ENCODE measurements around the gene TMEM231.
"Not testable (repeated sequence)": the region's sequence is repeated elsewhere in the genome, so short reads cannot be mapped to it uniquely, and the experiment has no call there.

TMEM231 gene, protein sequence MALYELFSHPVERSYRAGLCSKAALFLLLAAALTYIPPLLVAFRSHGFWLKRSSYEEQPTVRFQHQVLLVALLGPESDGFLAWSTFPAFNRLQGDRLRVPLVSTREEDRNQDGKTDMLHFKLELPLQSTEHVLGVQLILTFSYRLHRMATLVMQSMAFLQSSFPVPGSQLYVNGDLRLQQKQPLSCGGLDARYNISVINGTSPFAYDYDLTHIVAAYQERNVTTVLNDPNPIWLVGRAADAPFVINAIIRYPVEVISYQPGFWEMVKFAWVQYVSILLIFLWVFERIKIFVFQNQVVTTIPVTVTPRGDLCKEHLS

DNA sequence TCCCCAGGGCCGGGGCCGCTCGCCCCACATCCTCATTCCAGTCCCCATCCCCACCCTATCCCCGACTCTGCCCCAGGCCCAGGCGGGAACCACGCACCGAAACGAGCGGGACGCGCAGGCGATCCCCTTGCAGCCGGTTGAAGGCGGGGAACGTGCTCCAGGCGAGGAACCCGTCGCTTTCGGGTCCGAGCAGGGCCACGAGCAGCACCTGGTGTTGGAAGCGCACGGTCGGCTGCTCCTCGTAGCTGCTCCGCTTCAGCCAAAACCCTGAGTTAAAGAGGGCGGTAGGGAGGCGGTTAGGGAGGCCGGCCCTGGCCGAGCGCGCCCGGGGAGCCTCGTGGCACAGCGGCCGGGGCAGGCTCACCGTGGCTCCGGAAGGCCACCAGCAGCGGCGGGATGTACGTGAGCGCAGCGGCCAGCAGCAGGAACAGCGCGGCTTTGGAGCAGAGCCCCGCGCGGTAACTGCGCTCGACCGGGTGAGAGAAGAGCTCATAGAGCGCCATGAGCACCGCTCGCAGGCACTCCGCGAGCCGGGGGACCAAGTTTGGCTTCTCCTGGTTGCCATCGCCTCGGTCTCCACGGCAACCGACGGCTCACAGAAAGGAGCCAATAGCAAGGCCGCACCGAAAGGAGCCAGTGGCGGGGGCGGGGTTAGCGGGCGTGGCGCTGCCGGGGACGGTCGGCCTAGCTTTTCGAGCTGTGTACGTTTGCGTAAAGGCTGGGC lies at the start of gene TMEM231:
Gene TMEM231 (minus strand): TSS at position 546 of the 724 bp plus-strand sequence. CDS start 43 bp downstream, at position 503.
- DNase-seq (ENCODE audit: low read depth, low spot score) = peak; percentile 54
- H3K27ac ChIP-seq = peak within 1 kb of the TSS; percentile 63

DNA sequence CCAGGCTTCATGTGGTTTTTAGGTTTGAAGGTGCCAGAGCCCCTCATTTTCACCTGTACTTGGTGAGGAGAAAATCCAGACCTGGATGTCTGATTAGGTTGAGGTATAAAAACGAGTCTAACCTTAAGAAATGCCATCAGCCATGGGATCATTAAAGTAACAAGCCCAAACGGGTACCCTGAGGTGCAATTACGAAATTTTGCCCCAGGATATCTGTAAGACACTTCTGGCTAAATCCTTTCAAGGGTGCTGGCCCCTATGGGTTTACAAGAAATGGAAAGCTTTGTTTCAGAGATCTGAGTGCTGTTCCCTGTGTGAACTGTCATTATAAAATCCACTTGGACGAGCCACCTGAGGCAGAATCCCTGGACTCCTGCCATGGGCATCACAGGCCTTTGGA lies 47.2 kb upstream of the TMEM231 start:
- no peak for DNase-seq (ENCODE audit: low read depth, low spot score)
- no peak overlapping the region for H3K27ac ChIP-seq

DNA sequence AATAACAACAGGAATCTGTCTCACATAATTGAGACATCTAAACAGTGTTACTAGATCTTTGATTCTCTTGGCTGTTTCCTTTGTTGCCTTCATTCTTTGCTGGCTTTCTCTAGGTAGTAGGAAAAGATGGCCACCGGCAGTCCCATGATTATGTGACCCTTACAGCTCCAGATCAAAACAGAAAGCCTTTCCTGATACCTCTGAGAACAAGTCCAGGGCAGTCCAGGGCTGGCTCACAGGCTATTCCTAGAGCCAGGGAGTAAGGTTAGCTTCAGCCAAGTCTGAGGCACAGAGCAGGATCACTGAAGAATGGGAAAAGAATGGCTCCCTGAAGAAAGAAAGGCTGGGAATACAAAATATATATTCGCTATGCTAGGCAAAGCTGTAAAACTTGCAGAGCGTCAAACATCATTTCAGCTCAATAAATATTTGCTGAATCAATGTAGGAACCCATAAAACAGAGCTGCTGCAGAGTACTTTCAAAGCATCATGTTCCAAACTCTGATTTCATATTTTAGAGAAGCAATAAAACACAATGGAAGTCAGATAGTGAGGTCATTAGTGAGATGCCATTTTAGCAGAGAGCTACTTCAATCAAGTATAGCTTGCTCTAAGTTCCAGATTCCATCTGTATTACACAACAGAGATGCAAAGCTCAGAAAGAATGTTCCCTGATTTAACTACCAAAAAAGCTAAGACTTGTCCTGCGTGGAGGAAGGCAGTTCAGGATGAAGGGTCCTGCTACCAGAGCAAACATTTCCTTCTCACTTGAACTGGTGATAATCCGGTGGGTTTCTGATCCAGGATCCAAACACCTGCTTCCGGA lies 43.6 kb upstream of the TMEM231 start:
- H3K27ac ChIP-seq = no peak overlapping the region

DNA sequence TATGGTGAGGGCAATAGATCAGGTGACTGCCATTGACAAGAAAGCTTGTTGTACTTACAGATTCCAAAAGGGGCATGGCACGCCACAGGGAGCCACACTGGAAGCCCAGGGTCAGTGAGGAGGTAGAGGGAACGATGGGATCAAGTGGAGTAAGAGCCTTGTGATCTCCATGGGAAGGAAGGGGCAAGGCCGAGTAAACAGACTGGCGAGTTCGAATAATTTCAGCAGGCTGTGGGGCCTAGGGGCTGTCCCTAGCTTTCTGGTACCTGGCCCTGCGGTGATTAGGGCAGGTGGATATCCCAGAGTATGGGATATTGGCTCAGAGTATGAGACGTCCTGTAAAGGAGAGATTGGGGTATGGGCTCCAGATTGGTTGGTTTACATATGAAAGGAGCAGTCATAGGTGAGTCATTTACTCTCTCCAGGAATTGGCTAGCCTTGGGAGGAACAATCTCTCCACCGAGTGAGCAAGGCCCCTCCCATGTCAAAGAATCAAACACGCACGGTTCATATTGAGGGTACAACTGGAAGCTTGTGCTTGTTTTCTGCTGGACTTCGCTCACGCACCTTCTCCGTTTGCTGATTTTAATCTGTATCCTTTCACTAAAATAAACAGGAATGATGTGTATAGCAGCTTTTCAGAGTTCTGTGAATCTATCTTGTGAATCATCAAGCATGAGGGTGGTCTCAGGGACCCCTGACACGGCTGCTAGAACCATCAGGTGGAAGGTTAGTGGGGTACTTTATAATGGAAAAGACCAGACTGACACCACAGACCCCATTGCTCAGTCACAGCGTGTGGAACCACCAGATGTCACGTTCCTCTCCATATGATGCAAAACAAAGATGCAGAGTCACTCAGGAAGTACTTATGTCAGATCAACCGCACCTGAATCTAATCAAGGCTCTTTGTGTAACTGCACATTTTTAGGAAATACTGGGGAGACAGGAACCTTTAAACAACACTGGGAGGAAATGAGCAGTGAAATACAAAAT lies 38.1 kb upstream of the TMEM231 start:
- H3K27ac ChIP-seq = peak overlapping the region; percentile 54
- no peak for DNase-seq (ENCODE audit: low read depth, low spot score)

More for the DNA sequence above, 43.6 kb upstream of the TMEM231 start:
- no peak for DNase-seq (ENCODE audit: low read depth, low spot score)

DNA sequence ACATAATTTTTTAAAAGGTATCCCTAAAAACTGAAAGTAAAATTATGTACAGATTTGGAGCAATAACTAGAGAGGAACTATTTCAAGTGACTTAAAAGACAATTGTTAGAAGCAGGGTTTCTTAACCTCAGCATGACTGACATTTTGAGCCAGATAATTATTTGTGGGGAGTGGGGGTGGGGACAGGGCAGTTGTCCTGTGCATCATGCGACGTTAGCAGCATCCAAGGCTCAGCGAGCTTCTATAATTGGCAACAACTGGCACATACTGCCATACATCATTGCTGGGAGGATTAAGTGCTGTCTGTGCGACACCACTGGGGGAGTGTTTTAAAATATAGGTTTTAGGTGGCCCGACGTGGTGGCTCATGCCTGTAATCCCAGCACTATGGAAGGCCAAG lies 37.3 kb upstream of the TMEM231 start:
- H3K27ac ChIP-seq = no peak overlapping the region
- DNase-seq (ENCODE audit: low read depth, low spot score) = no peak

DNA sequence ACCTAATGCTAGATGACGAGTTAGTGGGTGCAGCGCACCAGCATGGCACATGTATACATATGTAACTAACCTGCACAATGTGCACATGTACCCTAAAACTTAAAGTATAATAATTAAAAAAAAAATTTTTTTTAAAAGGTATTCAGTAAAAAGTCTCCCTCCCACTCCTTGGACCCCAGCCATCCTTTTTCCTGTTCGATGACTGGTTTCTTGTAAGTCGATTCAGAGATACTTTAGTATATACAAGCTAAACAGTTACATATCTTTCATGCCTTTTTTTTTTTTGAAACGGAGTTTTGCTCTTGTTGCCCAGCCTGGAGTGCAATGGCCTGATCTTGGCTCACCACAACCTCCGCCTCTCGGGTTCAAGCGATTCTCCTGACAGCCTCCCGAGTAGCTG lies 35.9 kb upstream of the TMEM231 start:
- H3K27ac ChIP-seq; DNase-seq (ENCODE audit: low read depth, low spot score): not testable (repeated sequence)

DNA sequence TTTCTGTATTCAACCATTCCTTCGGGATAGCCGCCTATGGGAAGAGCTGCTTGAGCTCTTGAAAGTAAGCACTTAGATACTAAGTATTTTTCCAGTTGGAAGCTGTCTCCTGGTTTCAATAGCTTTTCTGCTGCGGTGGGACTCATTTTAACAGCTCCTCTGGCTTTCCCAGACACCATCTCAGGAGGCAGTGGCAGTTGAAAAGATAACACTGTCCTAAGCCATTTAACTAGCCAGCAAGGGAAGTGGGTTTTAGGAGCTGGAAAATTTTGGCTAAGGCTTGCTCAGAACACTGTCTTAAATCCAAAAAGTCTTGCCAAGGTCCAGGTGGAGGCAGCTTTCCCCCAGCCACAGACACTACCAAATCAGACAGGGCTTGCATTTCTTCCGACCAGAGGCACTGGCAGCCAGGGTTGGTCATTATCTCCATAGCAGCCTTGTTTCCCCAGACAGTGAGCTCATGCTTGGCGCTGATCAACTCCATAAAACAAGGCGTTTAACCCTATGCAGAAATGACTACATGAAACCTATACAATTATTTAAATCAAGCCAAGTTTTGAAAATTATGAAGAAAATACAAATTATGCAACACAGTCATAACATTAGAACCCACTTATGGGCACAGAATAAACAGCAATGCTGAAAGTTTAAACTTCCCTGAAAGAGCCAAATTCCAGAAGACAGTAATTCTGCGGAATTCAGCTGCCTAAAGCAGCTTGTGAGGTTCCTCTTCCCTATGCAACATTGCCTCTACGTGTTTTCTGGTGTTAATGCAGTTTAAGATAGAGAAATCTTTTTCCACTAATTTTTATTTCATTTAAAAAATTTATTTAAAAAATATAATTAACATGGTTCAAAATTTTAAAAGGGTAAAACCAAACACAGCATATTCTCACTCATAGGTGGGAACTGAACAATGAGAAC lies 35.1 kb upstream of the TMEM231 start:
- DNase-seq (ENCODE audit: low read depth, low spot score) = no peak
- H3K27ac ChIP-seq = no peak overlapping the region

DNA sequence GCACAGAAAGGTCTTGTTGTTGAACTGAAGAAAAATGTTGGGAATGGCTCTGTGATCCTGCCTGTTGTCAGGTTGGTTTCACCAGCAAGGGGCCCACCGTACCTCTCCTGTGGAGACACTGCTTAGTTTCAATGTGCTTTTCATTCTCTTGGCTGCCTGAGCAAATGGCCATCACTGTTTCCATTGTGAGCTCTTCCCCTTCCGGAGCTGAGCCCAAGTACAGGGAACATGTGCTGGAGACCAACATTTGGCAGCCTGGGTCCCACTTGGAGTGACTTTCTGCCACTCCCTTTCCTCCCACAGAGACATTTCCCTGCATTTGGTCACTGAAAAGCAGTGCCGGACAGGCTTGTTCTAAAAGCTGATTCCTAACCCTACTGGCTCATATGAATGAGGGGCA lies 33.3 kb upstream of the TMEM231 start:
- H3K27ac ChIP-seq = no peak overlapping the region
- DNase-seq (ENCODE audit: low read depth, low spot score) = no peak

DNA sequence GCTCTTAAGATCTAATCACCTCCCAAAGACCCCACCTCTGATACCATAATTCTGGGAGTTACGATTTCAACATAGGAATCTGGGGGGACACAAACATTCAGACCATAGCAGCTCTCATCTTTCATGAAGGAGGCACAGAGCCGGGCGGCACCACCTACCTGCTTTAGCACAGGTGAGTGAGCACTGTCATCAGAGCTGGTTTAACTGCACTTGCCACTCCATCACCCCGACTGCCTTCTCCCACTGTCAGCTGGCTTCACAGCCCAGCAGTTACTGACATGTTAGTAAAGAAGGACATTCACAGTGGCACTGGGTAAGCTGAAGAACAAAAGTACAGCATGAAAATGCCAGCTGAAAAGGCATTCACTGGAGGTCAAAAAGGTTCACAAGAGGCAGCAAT lies 32.7 kb upstream of the TMEM231 start:
- DNase-seq (ENCODE audit: low read depth, low spot score) = no peak
- H3K27ac ChIP-seq = no peak overlapping the region

- no peak overlapping the region for H3K27ac ChIP-seq
- DNase-seq (ENCODE audit: low read depth, low spot score) = no peak
These were observed 28.1 kb upstream of the TMEM231 start for GRCh38 chr16:75584108-75584507.

DNA sequence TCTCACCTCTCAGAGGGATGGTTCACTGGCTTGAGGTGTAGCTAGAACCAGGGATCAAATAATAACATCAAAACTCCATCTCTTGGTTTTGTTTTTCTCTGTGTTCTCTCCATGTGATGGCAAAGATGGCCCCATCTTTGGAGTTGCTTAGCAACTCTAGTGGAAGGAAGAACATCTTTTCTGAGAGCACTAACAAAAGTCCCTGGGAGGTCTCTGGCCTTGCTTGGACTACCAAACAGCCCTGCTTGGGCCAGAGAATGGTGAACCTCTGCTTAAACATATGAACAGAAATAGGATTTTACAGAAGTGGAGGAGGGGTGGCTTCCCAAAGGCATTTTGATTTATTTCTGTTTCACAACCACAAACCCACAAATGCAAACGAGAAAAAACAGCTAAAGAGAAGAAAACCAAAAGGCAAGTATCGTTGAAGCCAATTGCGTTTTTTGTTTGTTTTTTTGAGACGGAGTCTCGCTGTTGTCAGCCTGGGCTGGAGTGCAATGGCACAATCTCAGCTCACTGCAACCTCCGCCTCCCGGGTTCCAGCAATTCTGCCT lies 23.3 kb upstream of the TMEM231 start:
- DNase-seq (ENCODE audit: low read depth, low spot score) = no peak
- H3K27ac ChIP-seq = no peak overlapping the region

- no peak for DNase-seq (ENCODE audit: low read depth, low spot score)
- H3K27ac ChIP-seq = no peak overlapping the region
These were observed 22.7 kb upstream of the TMEM231 start for GRCh38 chr16:75578725-75579124.

DNA sequence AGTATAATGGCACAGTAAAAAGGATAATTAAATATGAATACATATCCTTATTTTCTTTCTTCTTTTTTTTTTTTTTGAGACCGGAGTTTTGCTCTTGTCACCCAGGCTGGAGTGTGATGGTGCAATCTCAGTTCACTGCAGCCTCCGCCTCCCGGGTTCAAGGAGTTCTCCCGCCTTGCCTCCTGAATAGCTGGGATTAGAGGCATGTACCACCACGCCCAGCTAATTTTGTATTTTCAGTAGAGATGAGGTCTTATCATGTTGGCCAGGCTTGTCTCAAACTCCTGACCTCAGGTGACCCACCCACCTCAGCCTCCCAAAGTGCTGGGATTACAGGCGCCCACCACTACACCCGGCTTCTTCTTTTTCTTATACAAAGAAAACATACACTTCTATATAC lies 22.2 kb upstream of the TMEM231 start:
- DNase-seq (ENCODE audit: low read depth, low spot score) = no peak
- H3K27ac ChIP-seq = no peak overlapping the region

- DNase-seq (ENCODE audit: low read depth, low spot score) = no peak
- H3K27ac ChIP-seq = no peak overlapping the region
These were observed 20.3 kb upstream of the TMEM231 start for GRCh38 chr16:75576384-75576811.

- no peak overlapping the region for H3K27ac ChIP-seq
- no peak for DNase-seq (ENCODE audit: low read depth, low spot score)
These were observed 19.9 kb upstream of the TMEM231 start for GRCh38 chr16:75575958-75576357.

- DNase-seq (ENCODE audit: low read depth, low spot score) = no peak
- no peak overlapping the region for H3K27ac ChIP-seq
These were observed 17.9 kb upstream of the TMEM231 start for GRCh38 chr16:75573955-75574354.

DNA sequence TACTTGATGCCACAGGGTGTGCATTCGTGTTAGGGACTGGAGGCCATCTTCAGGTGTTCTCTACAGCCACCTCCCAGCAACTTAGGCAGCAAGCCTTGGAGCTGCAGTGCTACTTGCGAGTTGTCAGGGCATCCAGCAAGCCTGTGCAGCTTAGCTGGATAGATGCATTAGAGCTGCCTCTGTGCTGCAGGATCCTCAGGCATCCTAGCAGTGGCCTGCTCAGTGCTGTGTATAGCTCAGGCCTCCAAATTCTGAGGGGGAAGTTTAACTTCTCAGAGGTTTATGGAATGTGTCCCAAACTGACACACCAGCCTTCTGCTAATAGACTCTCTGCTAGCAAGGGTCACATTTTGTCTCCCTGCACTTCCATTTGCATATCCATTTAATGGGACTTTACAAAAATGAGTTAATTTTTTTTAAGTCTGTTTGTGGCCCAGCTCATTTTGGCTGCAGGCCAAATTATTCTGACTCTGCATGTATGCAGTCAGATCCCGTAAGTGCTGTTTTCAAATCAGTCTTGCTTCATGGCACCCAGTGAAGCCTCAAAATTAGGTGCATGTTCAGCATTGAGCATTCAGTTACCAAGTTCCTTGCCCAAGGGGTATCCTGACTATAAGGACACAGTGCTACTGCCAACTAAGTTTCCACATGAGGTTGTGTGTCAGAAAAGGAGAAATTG lies 17.0 kb upstream of the TMEM231 start:
- H3K27ac ChIP-seq = no peak overlapping the region

More for the DNA sequence above, 17.0 kb upstream of the TMEM231 start:
- no peak for DNase-seq (ENCODE audit: low read depth, low spot score)
